BLaER1 treated with 17β-estradiol and CSF1 and Interleukin-3, amounts not matched to agents 10 nM and 100 nM (cell line): ENCODE measurements around the gene CCDC7.

ENCODE experiments used
- H3K27ac ChIP-seq, 11 experiments: shearing (Covaris generic); formaldehyde crosslinking; 2 replicates each; pipeline ENCODE4 v1.8.1; 2022
- H3K27me3 ChIP-seq, 11 experiments: shearing (Covaris generic); formaldehyde crosslinking; 2 replicates each; pipeline ENCODE4 v1.8.1; 2022
- H3K36me3 ChIP-seq, 11 experiments: shearing (Covaris generic); formaldehyde crosslinking; 2 replicates each; pipeline ENCODE4 v1.8.1; 2022
- H3K4me1 ChIP-seq, 10 experiments: shearing (Covaris generic); formaldehyde crosslinking; 2 replicates each; pipeline ENCODE4 v1.8.1; 2022
- H3K4me2 ChIP-seq, 11 experiments: shearing (Covaris generic); formaldehyde crosslinking; 2 replicates each; pipeline ENCODE4 v1.8.1; 2022
- H3K4me3 ChIP-seq, 10 experiments: shearing (Covaris generic); formaldehyde crosslinking; 2 replicates each; pipeline ENCODE4 v1.8.1; 2022
- H3K9ac ChIP-seq, 11 experiments: shearing (Covaris generic); formaldehyde crosslinking; 2 replicates each; pipeline ENCODE4 v1.8.1; 2022
- H3K9me3 ChIP-seq, 11 experiments: shearing (Covaris generic); formaldehyde crosslinking; replicated peaks in 1 of 11; 2 replicates each; pipeline ENCODE4 v1.8.1; 2022
- H4K20me1 ChIP-seq, 11 experiments: shearing (Covaris generic); formaldehyde crosslinking; 2 replicates each; pipeline ENCODE4 v1.8.1; 2022
- Cebpa-rat ChIP-seq, 11 experiments: shearing (Covaris generic); IDR thresholded peaks; 2 replicates each; pipeline ENCODE4 v1.8.1; 2022

CCDC7 gene

GRCh38 chr10:32922170-32922569, 476.2 kb downstream of the CCDC7 start:
- peaks cover 0 to 23% (median 12%) of the 10 kb centered on the region in 10 experiments; a peak in 11 of 20 replicates for H3K4me1 ChIP-seq
- H3K4me3 ChIP-seq: no peak overlapping the region
- H3K27me3 ChIP-seq: no peaks in the 10 kb centered on the region
- TF ChIP-seq Cebpa-rat (IDR thresholded peaks at IDR 0.05): no peak
- peaks cover 85 to 100% (median 92%) of the 10 kb centered on the region in 11 experiments for H3K36me3 ChIP-seq
- no peak overlapping the region for H3K27ac ChIP-seq
- peaks cover 0 to 44% (median 0%) of the 10 kb centered on the region in 11 experiments; a peak in 3 of 22 replicates for H4K20me1 ChIP-seq
- H3K4me2 ChIP-seq: no peak overlapping the region
- no peak overlapping the region for H3K9ac ChIP-seq
- H3K9me3 ChIP-seq: peaks cover 12 to 32% (median 22%) of the 10 kb centered on the region in 11 experiments; a peak in 20 of 22 replicates

DNA sequence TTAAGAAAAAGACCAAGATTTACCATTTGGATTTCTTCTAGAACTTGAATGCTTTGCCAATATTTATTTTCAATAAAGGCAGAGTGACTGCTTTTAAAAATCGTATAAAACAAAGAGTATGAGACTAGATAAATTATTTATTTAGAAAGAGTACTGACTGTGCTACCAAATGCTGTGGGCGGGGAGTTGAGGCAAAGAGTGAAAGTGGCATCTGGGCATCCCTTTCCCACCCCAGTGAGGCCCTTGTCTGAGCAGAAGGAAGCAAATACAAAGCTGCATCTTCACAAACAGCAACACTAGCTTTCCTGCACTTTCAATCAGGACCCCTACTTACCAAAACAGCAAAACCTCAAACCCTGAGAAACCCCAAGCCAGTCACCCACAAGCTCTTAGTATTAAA, 477.2 kb downstream of the CCDC7 start:
- H3K36me3 ChIP-seq: peaks cover 90 to 100% (median 98%) of the 10 kb centered on the region in 11 experiments
- H4K20me1 ChIP-seq: peaks cover 0 to 45% (median 0%) of the 10 kb centered on the region in 11 experiments; a peak in 3 of 22 replicates
- peaks cover 0 to 23% (median 12%) of the 10 kb centered on the region in 10 experiments; a peak in 11 of 20 replicates for H3K4me1 ChIP-seq
- peaks cover 5 to 33% (median 25%) of the 10 kb centered on the region in 11 experiments; a peak in 20 of 22 replicates for H3K9me3 ChIP-seq
- no peak overlapping the region for H3K27ac ChIP-seq
- H3K9ac ChIP-seq: no peak overlapping the region
- H3K4me2 ChIP-seq: no peak overlapping the region
- H3K27me3 ChIP-seq: no peaks in the 10 kb centered on the region
- TF ChIP-seq Cebpa-rat (IDR thresholded peaks at IDR 0.05): no peak
- no peak overlapping the region for H3K4me3 ChIP-seq

DNA sequence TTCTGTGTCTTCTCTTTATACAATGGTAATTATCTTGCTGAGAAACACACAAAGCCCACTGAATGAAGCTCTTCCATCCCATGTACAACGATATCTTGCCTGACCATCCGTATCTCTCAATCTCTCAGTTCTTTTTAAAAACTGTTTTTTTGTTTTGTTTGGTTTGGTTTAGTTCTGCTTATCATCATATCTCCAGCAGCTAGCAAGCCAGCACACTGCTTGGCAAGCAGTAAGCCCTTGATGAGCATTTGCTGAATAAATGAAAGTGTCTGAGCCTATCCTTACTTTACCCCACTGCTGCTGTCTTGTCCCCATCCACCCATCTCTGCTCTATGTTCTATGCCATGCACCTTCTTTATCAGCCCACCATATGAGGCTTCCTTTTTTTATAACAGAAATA, 477.9 kb downstream of the CCDC7 start:
- H3K9me3 ChIP-seq: peaks cover 0 to 27% (median 18%) of the 10 kb centered on the region in 11 experiments; a peak in 17 of 22 replicates
- H3K4me1 ChIP-seq: peaks cover 0 to 23% (median 12%) of the 10 kb centered on the region in 10 experiments; a peak in 11 of 20 replicates
- no peak overlapping the region for H3K9ac ChIP-seq
- no peak for TF ChIP-seq Cebpa-rat (IDR thresholded peaks at IDR 0.05)
- no peak overlapping the region for H3K4me3 ChIP-seq
- H3K4me2 ChIP-seq: no peak overlapping the region
- no peak overlapping the region for H3K27ac ChIP-seq
- no peaks in the 10 kb centered on the region for H3K27me3 ChIP-seq
- peaks cover 92 to 100% (median 98%) of the 10 kb centered on the region in 11 experiments for H3K36me3 ChIP-seq
- peaks cover 0 to 50% (median 0%) of the 10 kb centered on the region in 11 experiments; a peak in 3 of 22 replicates for H4K20me1 ChIP-seq
